H9 (cell line): ENCODE results near the gene HELQ. TPM values are rescaled to one million over a fixed set of nuclear protein-coding genes. Genes with fewer than 3 reads are reported as not detected.

Source experiments
- DNase-seq: peaks from one replicate; pipeline ENCODE4 v3.0.0-alpha.2; 2017
- H2AFZ ChIP-seq: one replicate; pipeline ENCODE4 v1.6.1; 2013; ENCODE audit warnings: mild to moderate bottlenecking, low read length, control low read depth, moderate library complexity
- H2AK5ac ChIP-seq: 2 replicates; pipeline ENCODE4 v1.6.1; 2013; ENCODE audit warnings: low read length, control low read depth, mixed read lengths; ENCODE audit not compliant: insufficient read length
- H2BK120ac ChIP-seq: one replicate; pipeline ENCODE4 v1.6.1; 2013; ENCODE audit warnings: low read depth, mild to moderate bottlenecking, low read length, control low read depth, inconsistent platforms; ENCODE audit not compliant: poor library complexity, severe bottlenecking
- H2BK12ac ChIP-seq: 2 replicates; pipeline ENCODE4 v1.6.1; 2013; ENCODE audit warnings: low read length, control low read depth, mixed read lengths, low read depth; ENCODE audit not compliant: insufficient read length
- H2BK15ac ChIP-seq: 2 replicates; pipeline ENCODE4 v1.6.1; 2013; ENCODE audit warnings: low read depth, low read length, control low read depth
- H2BK20ac ChIP-seq: one replicate; pipeline ENCODE4 v1.6.1; 2013; ENCODE audit warnings: low read depth, mild to moderate bottlenecking, low read length, control low read depth, inconsistent platforms; ENCODE audit not compliant: poor library complexity, severe bottlenecking
- H2BK5ac ChIP-seq: 2 replicates; pipeline ENCODE4 v1.6.1; 2013; ENCODE audit warnings: low read length, control low read depth, mixed read lengths; ENCODE audit not compliant: insufficient read length
- H3K14ac ChIP-seq: 2 replicates; pipeline ENCODE4 v1.6.1; 2013; ENCODE audit warnings: low read length, control low read depth; ENCODE audit not compliant: insufficient read depth
- H3K18ac ChIP-seq: 2 replicates; pipeline ENCODE4 v1.6.1; 2013; ENCODE audit warnings: low read depth, mild to moderate bottlenecking, mixed read lengths, low read length, control low read depth; ENCODE audit not compliant: insufficient read length
- H3K23ac ChIP-seq: 2 replicates; pipeline ENCODE4 v1.6.1; 2013; ENCODE audit warnings: low read length, control low read depth, mixed read lengths, low read depth; ENCODE audit not compliant: insufficient read length
- H3K23me2 ChIP-seq: 2 replicates; pipeline ENCODE4 v1.6.1; 2013; ENCODE audit warnings: low read depth, mild to moderate bottlenecking, mixed read lengths, low read length, control low read depth; ENCODE audit not compliant: insufficient read length, poor library complexity, severe bottlenecking
- H3K27ac ChIP-seq: 2 replicates; pipeline ENCODE4 v1.5.1; 2013; ENCODE audit warnings: low read length, control low read depth, mixed read lengths, low read depth; ENCODE audit not compliant: insufficient read length
- H3K27me3 ChIP-seq: 2 replicates; pipeline ENCODE4 v1.6.1; 2013; ENCODE audit warnings: low read length, control low read depth, inconsistent platforms; ENCODE audit not compliant: insufficient read depth
- H3K4ac ChIP-seq: 2 replicates; pipeline ENCODE4 v1.6.1; 2013; ENCODE audit warnings: low read depth, mild to moderate bottlenecking, control low read depth, inconsistent platforms, low read length, moderate library complexity
- H3K4me1 ChIP-seq: 2 replicates; pipeline ENCODE4 v1.6.1; 2013; ENCODE audit warnings: low read length, control low read depth, inconsistent platforms; ENCODE audit not compliant: insufficient read depth
- H3K4me2 ChIP-seq: 2 replicates; pipeline ENCODE4 v1.6.1; 2013; ENCODE audit warnings: low read length, control low read depth, mixed read lengths; ENCODE audit not compliant: insufficient read length, insufficient read depth
- H3K56ac ChIP-seq: 2 replicates; pipeline ENCODE4 v1.6.1; 2013; ENCODE audit warnings: low read depth, mild to moderate bottlenecking, mixed read lengths, low read length, control low read depth; ENCODE audit not compliant: insufficient read length
- H3K79me1 ChIP-seq: 2 replicates; pipeline ENCODE4 v1.6.1; 2013; ENCODE audit warnings: low read depth, mild to moderate bottlenecking, moderate library complexity, low read length, control low read depth, inconsistent platforms; ENCODE audit not compliant: insufficient read depth, poor library complexity, severe bottlenecking
- H3K79me2 ChIP-seq: 2 replicates; pipeline ENCODE4 v1.6.1; 2013; ENCODE audit warnings: low read length, control low read depth, inconsistent platforms; ENCODE audit not compliant: insufficient read depth
- H3K9ac ChIP-seq: 2 replicates; pipeline ENCODE4 v1.6.1; 2013; ENCODE audit warnings: low read length, control low read depth, mixed read lengths; ENCODE audit not compliant: insufficient read length; ENCODE audit errors: extremely low read depth
- H3K9me3 ChIP-seq: one replicate; pipeline ENCODE4 v1.6.1; 2013; ENCODE audit warnings: low read depth, low read length, inconsistent platforms; ENCODE audit not compliant: control insufficient read depth
- H3T11ph ChIP-seq: one replicate; pipeline ENCODE4 v1.6.1; 2013; ENCODE audit warnings: mild to moderate bottlenecking, low read length, control low read depth, inconsistent platforms
- H4K20me1 ChIP-seq: one replicate; pipeline ENCODE4 v1.6.1; 2013; ENCODE audit not compliant: control insufficient read depth, insufficient read length, insufficient read depth
- H4K5ac ChIP-seq: 2 replicates; pipeline ENCODE4 v1.6.1; 2013; ENCODE audit warnings: low read depth, mild to moderate bottlenecking, mixed read lengths, low read length, control low read depth; ENCODE audit not compliant: insufficient read length
- H4K8ac ChIP-seq: replicated peaks from 2 replicates; pipeline ENCODE4 v1.6.1; 2013; ENCODE audit warnings: low read length, control low read depth, mixed read lengths, low read depth; ENCODE audit not compliant: insufficient read length
- H4K91ac ChIP-seq: 2 replicates; pipeline ENCODE4 v1.6.1; 2013; ENCODE audit warnings: low read depth, mild to moderate bottlenecking, moderate library complexity, mixed read lengths, low read length, control low read depth; ENCODE audit not compliant: insufficient read length
- H3K27ac Mint-ChIP-seq, 3 experiments: 2 replicates in 2 of 3; 3 replicates in 1 of 3; pipeline ENCODE4 v1.8.0; 2020 to 2021; ENCODE audit warnings: mixed read lengths in 3 of 3, mild to moderate bottlenecking in 1 of 3, moderate library complexity in 1 of 3
- H3K27me3 Mint-ChIP-seq: 2 replicates; pipeline ENCODE4 v1.8.0; 2021; ENCODE audit warnings: low read depth, mild to moderate bottlenecking, moderate library complexity, mixed read lengths
- H3K36me3 Mint-ChIP-seq, 3 experiments: 2 replicates in 2 of 3; 3 replicates in 1 of 3; pipeline ENCODE4 v1.8.0; 2020 to 2021; ENCODE audit warnings: low read depth in 3 of 3, mixed read lengths in 3 of 3; ENCODE audit not compliant: insufficient read depth in 1 of 3
- H3K4me1 Mint-ChIP-seq, 2 experiments: 2 replicates each; pipeline ENCODE4 v1.8.0; 2020; ENCODE audit warnings: mixed read lengths in 2 of 2
- H3K4me3 Mint-ChIP-seq, 2 experiments: 2 replicates in 1 of 2; 3 replicates in 1 of 2; pipeline ENCODE4 v1.8.0; 2020 to 2021; ENCODE audit warnings: mild to moderate bottlenecking in 2 of 2, mixed read lengths in 2 of 2, moderate library complexity in 1 of 2
- H3K9me3 Mint-ChIP-seq, 2 experiments: 2 replicates in 1 of 2; 3 replicates in 1 of 2; pipeline ENCODE4 v1.8.0; 2020; ENCODE audit warnings: mild to moderate bottlenecking in 2 of 2, mixed read lengths in 2 of 2, moderate library complexity in 1 of 2
- CTCF ChIP-seq: fragments of 200-600 bp; sonication (generic); conservative IDR thresholded peaks from 3 replicates; pipeline ENCODE4 v1.8.0; 2021; ENCODE audit warnings: antibody characterized with exemption, mild to moderate bottlenecking
- WGBS: extraction: QIAGEN DNeasy Blood & Tissue Kit; methylation state at CpG from one replicate; pipeline ENCODE4 v1.1.7; 2013; ENCODE audit warnings: missing lambda C conversion rate, low lambda C conversion rate, mixed read lengths; ENCODE audit not compliant: insufficient read length; ENCODE audit errors: extremely low coverage; 5-methylcytosine and 5-hydroxymethylcytosine counted together
- total RNA-seq: library from RNA; stranded (reverse); gene quantifications from 2 replicates; pipeline ENCODE4 v1.2.1, GENCODE V29; 2021

The HELQ gene
- total RNA-seq, 1 experiment from 2014 or later: 16.2 TPM

- H3K79me1 ChIP-seq: no peaks in the 10 kb centered on the region
- no peaks in the 10 kb centered on the region for H3K23me2 ChIP-seq
- H3K79me2 ChIP-seq: no peaks in the 10 kb centered on the region
- no peak overlapping the region for H3K9ac ChIP-seq
- no peak for DNase-seq
- no peak overlapping the region for H3K18ac ChIP-seq
- no peak overlapping the region for H3K4me3 Mint-ChIP-seq
- no peak overlapping the region for H2BK5ac ChIP-seq
- no peak overlapping the region for H3K14ac ChIP-seq
- no peak overlapping the region for H2BK15ac ChIP-seq
- H3K27ac Mint-ChIP-seq: no peak overlapping the region
- H3K23ac ChIP-seq: no peak overlapping the region
- H4K8ac ChIP-seq: no peak overlapping the region
- no peaks in the 10 kb centered on the region for H4K20me1 ChIP-seq
- H3K4me1 Mint-ChIP-seq: no peaks in the 10 kb centered on the region
- no peaks in the 10 kb centered on the region for H3K27me3 ChIP-seq
- H3K4me2 ChIP-seq: no peak overlapping the region
- no peak overlapping the region for H3K4ac ChIP-seq
- no peak overlapping the region for H2BK20ac ChIP-seq
- peaks cover 22% of the 10 kb centered on the region for H3K27me3 Mint-ChIP-seq
- no peak overlapping the region for H4K5ac ChIP-seq
- H3T11ph ChIP-seq: no peak overlapping the region
- no peaks in the 10 kb centered on the region for H3K4me1 ChIP-seq
- H3K27ac ChIP-seq: no peak overlapping the region
- H2AFZ ChIP-seq: no peak overlapping the region
- H3K9me3 ChIP-seq: no peaks in the 10 kb centered on the region
- TF ChIP-seq CTCF: no peak
- no CpG with 5 or more reads among the region's 1 CpG for WGBS
- H2BK120ac ChIP-seq: no peak overlapping the region
- no peak overlapping the region for H3K56ac ChIP-seq
- no peaks in the 10 kb centered on the region for H3K36me3 Mint-ChIP-seq
- no peak overlapping the region for H2BK12ac ChIP-seq
- no peak overlapping the region for H2AK5ac ChIP-seq
- H4K91ac ChIP-seq: no peak overlapping the region
- H3K9me3 Mint-ChIP-seq: no peaks in the 10 kb centered on the region
These were observed 85.0 kb downstream of the HELQ start for GRCh38 chr4:83370640-83370906.
